ENCODE results near the gene TRPM7. TPM values are rescaled to one million over a fixed set of nuclear protein-coding genes. Genes with fewer than 3 reads are reported as not detected.
"Not testable (repeated sequence)": the region's sequence is repeated elsewhere in the genome, so short reads cannot be mapped to it uniquely, and the experiment has no call there.

Gene TRPM7
- polyA plus RNA-seq, 2 donors: 4.9 to 6.1 TPM

- H3K36me3 ChIP-seq (ENCODE audit: control insufficient read depth in 2 of 2, insufficient read depth in 2 of 2, low read length in 1 of 2): peaks cover 0 to 2% of the 10 kb centered on the region in 2 donors
- H3K27ac ChIP-seq (ENCODE audit: low read depth in 2 of 2, low read length in 1 of 2): no peak overlapping the region
- no peak overlapping the region for H3K4me3 ChIP-seq (ENCODE audit: low read depth in 1 of 2, low read length in 2 of 2)
- H3K9me3 ChIP-seq (ENCODE audit: control insufficient read depth in 2 of 2, insufficient read depth in 1 of 2, low read depth in 1 of 2, low read length in 1 of 2): no peaks in the 10 kb centered on the region
- H3K4me1 ChIP-seq (ENCODE audit: control insufficient read depth in 2 of 2, insufficient read depth in 2 of 2, low read length in 1 of 2): no peaks in the 10 kb centered on the region
- H3K27me3 ChIP-seq (ENCODE audit: control insufficient read depth in 1 of 2, insufficient read depth in 2 of 2, low read length in 2 of 2): no peaks in the 10 kb centered on the region
- WGBS, 2 donors: 89 to 92% methylated on average over 3 of the region's 3 CpGs
These were observed 92.8 kb downstream of the TRPM7 start for GRCh38 chr15:50593761-50594160.

DNA sequence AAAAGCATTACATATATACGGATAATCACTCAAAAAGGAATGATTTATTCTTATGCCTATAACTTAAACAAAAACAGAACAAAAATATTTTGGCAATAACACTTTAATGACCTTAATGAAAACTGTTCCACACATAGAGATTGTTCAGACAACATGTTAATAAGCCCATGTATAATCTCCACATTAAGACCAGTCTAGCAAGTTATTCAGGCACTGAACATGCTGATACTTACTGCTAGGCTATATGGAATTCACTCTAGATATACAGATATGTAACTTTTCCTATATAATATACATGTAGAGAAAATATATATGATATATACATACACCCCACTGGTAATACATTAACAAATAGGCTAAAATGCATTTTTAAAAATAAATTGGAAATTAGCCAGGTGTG, 96.3 kb downstream of the TRPM7 start:
- Histone ChIP-seq H3K27ac (ENCODE audit: low read depth in 2 of 2, low read length in 1 of 2) (no peak overlapping the region), H3K9me3 (ENCODE audit: control insufficient read depth in 2 of 2, insufficient read depth in 1 of 2, low read depth in 1 of 2, low read length in 1 of 2) (no peaks in the 10 kb centered on the region), H3K36me3 (ENCODE audit: control insufficient read depth in 2 of 2, insufficient read depth in 2 of 2, low read length in 1 of 2) (peaks cover 0 to 2% of the 10 kb centered on the region in 2 donors), H3K27me3 (ENCODE audit: control insufficient read depth in 1 of 2, insufficient read depth in 2 of 2, low read length in 2 of 2) (no peaks in the 10 kb centered on the region), H3K4me3 (ENCODE audit: low read depth in 1 of 2, low read length in 2 of 2) (no peak overlapping the region), H3K4me1 (ENCODE audit: control insufficient read depth in 2 of 2, insufficient read depth in 2 of 2, low read length in 1 of 2) (no peaks in the 10 kb centered on the region)
- 76 to 84% methylated on average over 1 of the region's 1 CpG for whole genome bisulfite sequencing, 2 donors

GRCh38 chr15:50577492-50577891, 109.1 kb downstream of the TRPM7 start:
- H3K27me3 ChIP-seq (ENCODE audit: control insufficient read depth in 1 of 2, insufficient read depth in 2 of 2, low read length in 2 of 2): no peaks in the 10 kb centered on the region
- no peak overlapping the region for H3K4me3 ChIP-seq (ENCODE audit: low read depth in 1 of 2, low read length in 2 of 2)
- WGBS, 2 donors: 86 to 88% methylated on average over 2 of the region's 2 CpGs
- no peak overlapping the region for H3K27ac ChIP-seq (ENCODE audit: low read depth in 2 of 2, low read length in 1 of 2)
- no peaks in the 10 kb centered on the region for H3K9me3 ChIP-seq (ENCODE audit: control insufficient read depth in 2 of 2, insufficient read depth in 1 of 2, low read depth in 1 of 2, low read length in 1 of 2)
- peaks cover 4 to 6% of the 10 kb centered on the region in 2 donors for H3K36me3 ChIP-seq (ENCODE audit: control insufficient read depth in 2 of 2, insufficient read depth in 2 of 2, low read length in 1 of 2)
- H3K4me1 ChIP-seq (ENCODE audit: control insufficient read depth in 2 of 2, insufficient read depth in 2 of 2, low read length in 1 of 2): no peaks in the 10 kb centered on the region

GRCh38 chr15:50576166-50576565, 110.4 kb downstream of the TRPM7 start:
- Histone ChIP-seq H3K36me3 (ENCODE audit: control insufficient read depth in 2 of 2, insufficient read depth in 2 of 2, low read length in 1 of 2) (peaks cover 4 to 8% of the 10 kb centered on the region in 2 donors), H3K27me3 (ENCODE audit: control insufficient read depth in 1 of 2, insufficient read depth in 2 of 2, low read length in 2 of 2) (no peaks in the 10 kb centered on the region), H3K4me3 (ENCODE audit: low read depth in 1 of 2, low read length in 2 of 2) (no peak overlapping the region), H3K4me1 (ENCODE audit: control insufficient read depth in 2 of 2, insufficient read depth in 2 of 2, low read length in 1 of 2) (no peaks in the 10 kb centered on the region), H3K9me3 (ENCODE audit: control insufficient read depth in 2 of 2, insufficient read depth in 1 of 2, low read depth in 1 of 2, low read length in 1 of 2) (no peaks in the 10 kb centered on the region), H3K27ac (ENCODE audit: low read depth in 2 of 2, low read length in 1 of 2) (no peak overlapping the region)
- WGBS, 2 donors: 83 to 88% methylated on average over 1 of the region's 1 CpG

- 94 to 95% methylated on average over 5 of the region's 5 CpGs for WGBS, 2 donors
- H3K9me3 ChIP-seq (ENCODE audit: control insufficient read depth in 2 of 2, insufficient read depth in 1 of 2, low read depth in 1 of 2, low read length in 1 of 2); H3K4me3 ChIP-seq (ENCODE audit: low read depth in 1 of 2, low read length in 2 of 2); H3K4me1 ChIP-seq (ENCODE audit: control insufficient read depth in 2 of 2, insufficient read depth in 2 of 2, low read length in 1 of 2); H3K27me3 ChIP-seq (ENCODE audit: control insufficient read depth in 1 of 2, insufficient read depth in 2 of 2, low read length in 2 of 2); H3K36me3 ChIP-seq (ENCODE audit: control insufficient read depth in 2 of 2, insufficient read depth in 2 of 2, low read length in 1 of 2); H3K27ac ChIP-seq (ENCODE audit: low read depth in 2 of 2, low read length in 1 of 2): not testable (repeated sequence)
These were observed 112.8 kb downstream of the TRPM7 start for GRCh38 chr15:50573842-50574241.

GRCh38 chr15:50563756-50564155, 122.8 kb downstream of the TRPM7 start:
- peaks cover 0 to 3% of the 10 kb centered on the region in 2 donors for H3K36me3 ChIP-seq (ENCODE audit: control insufficient read depth in 2 of 2, insufficient read depth in 2 of 2, low read length in 1 of 2)
- WGBS, 2 donors: 97 to 99% methylated on average over 4 of the region's 4 CpGs

GRCh38 chr15:50562735-50563640, 123.6 kb downstream of the TRPM7 start:
- Histone ChIP-seq H3K4me3 (ENCODE audit: low read depth in 1 of 2, low read length in 2 of 2) (no peak overlapping the region), H3K27ac (ENCODE audit: low read depth in 2 of 2, low read length in 1 of 2) (no peak overlapping the region), H3K9me3 (ENCODE audit: control insufficient read depth in 2 of 2, insufficient read depth in 1 of 2, low read depth in 1 of 2, low read length in 1 of 2) (no peaks in the 10 kb centered on the region), H3K4me1 (ENCODE audit: control insufficient read depth in 2 of 2, insufficient read depth in 2 of 2, low read length in 1 of 2) (no peaks in the 10 kb centered on the region), H3K36me3 (ENCODE audit: control insufficient read depth in 2 of 2, insufficient read depth in 2 of 2, low read length in 1 of 2) (peaks cover 0 to 3% of the 10 kb centered on the region in 2 donors), H3K27me3 (ENCODE audit: control insufficient read depth in 1 of 2, insufficient read depth in 2 of 2, low read length in 2 of 2) (no peaks in the 10 kb centered on the region)
- 80 to 82% methylated on average over 4 of the region's 4 CpGs for WGBS, 2 donors

More at GRCh38 chr15:50563756-50564155, 122.8 kb downstream of the TRPM7 start:
- Histone ChIP-seq H3K27me3 (ENCODE audit: control insufficient read depth in 1 of 2, insufficient read depth in 2 of 2, low read length in 2 of 2) (no peaks in the 10 kb centered on the region), H3K27ac (ENCODE audit: low read depth in 2 of 2, low read length in 1 of 2) (no peak overlapping the region), H3K9me3 (ENCODE audit: control insufficient read depth in 2 of 2, insufficient read depth in 1 of 2, low read depth in 1 of 2, low read length in 1 of 2) (no peaks in the 10 kb centered on the region), H3K4me3 (ENCODE audit: low read depth in 1 of 2, low read length in 2 of 2) (no peak overlapping the region), H3K4me1 (ENCODE audit: control insufficient read depth in 2 of 2, insufficient read depth in 2 of 2, low read length in 1 of 2) (no peaks in the 10 kb centered on the region)

GRCh38 chr15:50558012-50558411, 128.6 kb downstream of the TRPM7 start:
- Histone ChIP-seq H3K36me3 (ENCODE audit: control insufficient read depth in 2 of 2, insufficient read depth in 2 of 2, low read length in 1 of 2) (peaks cover 0 to 3% of the 10 kb centered on the region in 2 donors), H3K9me3 (ENCODE audit: control insufficient read depth in 2 of 2, insufficient read depth in 1 of 2, low read depth in 1 of 2, low read length in 1 of 2) (no peaks in the 10 kb centered on the region), H3K4me3 (ENCODE audit: low read depth in 1 of 2, low read length in 2 of 2) (no peak overlapping the region), H3K27ac (ENCODE audit: low read depth in 2 of 2, low read length in 1 of 2) (no peak overlapping the region), H3K4me1 (ENCODE audit: control insufficient read depth in 2 of 2, insufficient read depth in 2 of 2, low read length in 1 of 2) (no peaks in the 10 kb centered on the region), H3K27me3 (ENCODE audit: control insufficient read depth in 1 of 2, insufficient read depth in 2 of 2, low read length in 2 of 2) (no peaks in the 10 kb centered on the region)
- 97 to 98% methylated on average over 2 of the region's 2 CpGs for WGBS, 2 donors

DNA sequence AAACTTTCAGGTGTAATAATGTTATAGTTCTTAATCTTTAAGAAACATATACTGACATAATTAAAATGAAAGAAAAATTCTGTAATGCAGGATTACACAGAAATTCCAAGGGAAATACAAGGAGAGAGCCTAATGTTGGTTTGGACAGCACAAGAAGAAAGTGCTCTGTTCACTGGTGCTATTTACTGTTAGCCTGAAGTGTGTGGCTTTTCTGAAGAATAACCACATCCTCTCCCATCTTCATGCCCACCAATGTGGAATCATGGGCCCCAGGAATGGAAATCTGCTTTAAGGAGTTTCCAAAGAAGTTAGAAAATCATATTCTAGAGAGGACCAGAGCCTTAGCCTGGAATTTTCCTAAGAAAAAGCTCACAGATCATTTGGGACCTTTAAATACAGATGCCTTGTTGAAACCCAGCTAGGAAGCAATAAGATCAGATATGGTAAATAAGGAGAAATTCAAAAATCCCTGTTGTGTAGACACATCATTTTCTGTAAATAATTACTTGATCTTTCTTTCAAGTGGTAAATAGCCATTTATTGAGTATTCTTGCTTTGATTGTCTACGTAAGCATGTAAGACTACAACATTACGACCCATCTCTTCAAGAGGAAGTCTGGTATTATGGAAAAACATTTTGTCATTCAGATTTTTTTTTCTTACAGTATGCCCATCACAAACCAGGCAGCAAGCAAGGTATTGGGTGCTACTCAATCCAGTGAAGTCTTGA, 129.8 kb downstream of the TRPM7 start:
- no peaks in the 10 kb centered on the region for H3K27me3 ChIP-seq (ENCODE audit: control insufficient read depth in 1 of 2, insufficient read depth in 2 of 2, low read length in 2 of 2)
- 96 to 98% methylated on average over 2 of the region's 2 CpGs for WGBS, 2 donors
- peaks cover 0 to 3% of the 10 kb centered on the region in 2 donors for H3K36me3 ChIP-seq (ENCODE audit: control insufficient read depth in 2 of 2, insufficient read depth in 2 of 2, low read length in 1 of 2)

More for the DNA sequence above, 129.8 kb downstream of the TRPM7 start:
- H3K9me3 ChIP-seq (ENCODE audit: control insufficient read depth in 2 of 2, insufficient read depth in 1 of 2, low read depth in 1 of 2, low read length in 1 of 2): no peaks in the 10 kb centered on the region
- no peaks in the 10 kb centered on the region for H3K4me1 ChIP-seq (ENCODE audit: control insufficient read depth in 2 of 2, insufficient read depth in 2 of 2, low read length in 1 of 2)
- no peak overlapping the region for H3K27ac ChIP-seq (ENCODE audit: low read depth in 2 of 2, low read length in 1 of 2)
- no peak overlapping the region for H3K4me3 ChIP-seq (ENCODE audit: low read depth in 1 of 2, low read length in 2 of 2)
